NCI-H1105 (cell line): ENCODE data around the gene BCL11A.
"Not testable (repeated sequence)": the region's sequence is repeated elsewhere in the genome, so short reads cannot be mapped to it uniquely, and the experiment has no call there.

Experiments used
- DNase-seq: peaks from one replicate; lab custom pipeline; 2025; lab: John Stamatoyannopoulos, UW

BCL11A gene

GRCh38 chr2:60432035-60432601 lies 121.3 kb downstream of the BCL11A start:
- DNase-seq, result no peak

- DNase-seq, result no peak
Measured at GRCh38 chr2:60429681-60430080, 123.8 kb downstream of the BCL11A start.

GRCh38 chr2:60426880-60427279 lies 126.6 kb downstream of the BCL11A start:
- no peak for DNase-seq

- DNase-seq, result no peak
Measured at GRCh38 chr2:60426341-60426740, 127.1 kb downstream of the BCL11A start.

GRCh38 chr2:60424233-60424632 lies 129.2 kb downstream of the BCL11A start:
- no peak for DNase-seq

- no peak for DNase-seq
Measured at GRCh38 chr2:60423505-60423904, 129.9 kb downstream of the BCL11A start.

- no peak for DNase-seq
Measured at GRCh38 chr2:60422826-60423483, 130.5 kb downstream of the BCL11A start.

GRCh38 chr2:60417210-60417609 lies 136.2 kb downstream of the BCL11A start:
- not testable (repeated sequence) for DNase-seq

- no peak for DNase-seq
Measured at GRCh38 chr2:60416221-60417008, 137.0 kb downstream of the BCL11A start.

- no peak for DNase-seq
Measured at GRCh38 chr2:60415814-60416213, 137.6 kb downstream of the BCL11A start.

GRCh38 chr2:60414495-60415138 lies 138.8 kb downstream of the BCL11A start:
- DNase-seq, result no peak

- no peak for DNase-seq
Measured at GRCh38 chr2:60413814-60414168, 139.7 kb downstream of the BCL11A start.

- no peak for DNase-seq
Measured at GRCh38 chr2:60413069-60413813, 140.2 kb downstream of the BCL11A start.

- no peak for DNase-seq
Measured at GRCh38 chr2:60412620-60413019, 140.8 kb downstream of the BCL11A start.

- no peak for DNase-seq
Measured at GRCh38 chr2:60412027-60412426, 141.4 kb downstream of the BCL11A start.

- no peak for DNase-seq
Measured at GRCh38 chr2:60411295-60411694, 142.2 kb downstream of the BCL11A start.

GRCh38 chr2:60410456-60411146 lies 142.9 kb downstream of the BCL11A start:
- no peak for DNase-seq

GRCh38 chr2:60409531-60409871 lies 144.0 kb downstream of the BCL11A start:
- DNase-seq, result no peak

- no peak for DNase-seq
Measured at GRCh38 chr2:60408811-60409530, 144.5 kb downstream of the BCL11A start.

GRCh38 chr2:60408207-60408606 lies 145.2 kb downstream of the BCL11A start:
- no peak for DNase-seq

GRCh38 chr2:60407398-60407797 lies 146.1 kb downstream of the BCL11A start:
- no peak for DNase-seq
